Stimulated activated CD4-positive, alpha-beta T cell treated with anti-CD3 and anti-CD28 coated beads, Interleukin-12 subunit alpha, Interleukin-12 subunit beta, amount 100 ng/mL, for 4 hours (primary cell): ENCODE measurements around the gene GPR15.
"Not testable (repeated sequence)": the region's sequence is repeated elsewhere in the genome, so short reads cannot be mapped to it uniquely, and the experiment has no call there.

Source experiments
- DNase-seq: peaks from one replicate; pipeline ENCODE4 v3.0.0-alpha.2; 2020

The GPR15 gene

GRCh38 chr3:98559769-98560168, 28.0 kb downstream of the GPR15 start:
- not testable (repeated sequence) for DNase-seq

GRCh38 chr3:98560911-98561310, 29.1 kb downstream of the GPR15 start:
- DNase-seq: no peak

- DNase-seq: no peak
Measured at GRCh38 chr3:98561727-98562521, 30.1 kb downstream of the GPR15 start.

- no peak for DNase-seq
Measured at GRCh38 chr3:98563661-98564281, 32.0 kb downstream of the GPR15 start.

GRCh38 chr3:98564282-98565005, 32.7 kb downstream of the GPR15 start:
- no peak for DNase-seq

- DNase-seq: no peak
Measured at GRCh38 chr3:98565237-98565643, 33.5 kb downstream of the GPR15 start.

GRCh38 chr3:98565843-98566242, 34.1 kb downstream of the GPR15 start:
- no peak for DNase-seq

- no peak for DNase-seq
Measured at GRCh38 chr3:98567666-98568270, 36.0 kb downstream of the GPR15 start.

GRCh38 chr3:98568402-98568801, 36.6 kb downstream of the GPR15 start:
- no peak for DNase-seq

GRCh38 chr3:98573181-98573728, 41.5 kb downstream of the GPR15 start:
- DNase-seq: no peak

- DNase-seq: no peak
Measured at GRCh38 chr3:98574132-98574531, 42.4 kb downstream of the GPR15 start.

- DNase-seq: no peak
Measured at GRCh38 chr3:98577178-98577895, 45.6 kb downstream of the GPR15 start.

- no peak for DNase-seq
Measured at GRCh38 chr3:98580401-98581386, 48.9 kb downstream of the GPR15 start.

GRCh38 chr3:98581474-98581873, 49.7 kb downstream of the GPR15 start:
- no peak for DNase-seq

GRCh38 chr3:98582042-98582441, 50.3 kb downstream of the GPR15 start:
- DNase-seq: no peak

GRCh38 chr3:98583766-98584165, 52.0 kb downstream of the GPR15 start:
- DNase-seq: no peak
